SK-N-SH (cell line): Measurements from ENCODE around the gene COMT. TPM values are rescaled to one million over a fixed set of nuclear protein-coding genes. Genes with fewer than 3 reads are reported as not detected.

Experiments used
- CTCF ChIA-PET: fragments of 300-600, 350-600 bp; formaldehyde crosslinking; extraction: SDS; loops from one replicate; lab custom pipeline; 2021; lab: Yijun Ruan, JAX
- POLR2A ChIA-PET: fragments of 350-600 bp; sonication (Branson Sonifier 250); formaldehyde crosslinking; extraction: SDS; loops from one replicate; lab custom pipeline; 2020; ENCODE audit warnings: antibody characterized with exemption, inconsistent platforms; lab: Yijun Ruan, JAX
- DNase-seq: peaks from one replicate; pipeline ENCODE4 v3.0.0; 2012
- H2AFZ ChIP-seq: fragments of 200-600 bp; sonication (generic); 2 replicates; pipeline ENCODE4 v1.8.1; 2016; ENCODE audit warnings: antibody characterized with exemption, mild to moderate bottlenecking, low read depth
- H3F3A ChIP-seq: fragments of 200-600 bp; sonication (generic); replicated peaks from 2 replicates; pipeline ENCODE3; 2016; ENCODE audit warnings: antibody characterized with exemption, mild to moderate bottlenecking; ENCODE audit not compliant: insufficient read depth
- H3K27ac ChIP-seq, 2 experiments: fragments of 200-500 bp in 1 of 2; fragments of 200-600 bp in 1 of 2; sonication (Bioruptor generic) in 1 of 2; sonication (generic), shearing (Covaris generic) in 1 of 2; 2 replicates each; pipeline versions ENCODE4 v1.5.1 to v1.6.1; 2014 to 2016; ENCODE audit warnings: low read depth in 2 of 2, inconsistent platforms in 1 of 2, low read length in 1 of 2, mild to moderate bottlenecking in 1 of 2, mixed read lengths in 1 of 2
- H3K27me3 ChIP-seq: fragments of 200-600 bp; sonication (generic), shearing (Covaris generic); 2 replicates; pipeline ENCODE4 v1.6.1; 2016; ENCODE audit warnings: mixed run types; ENCODE audit not compliant: insufficient read depth
- H3K36me3 ChIP-seq, 2 experiments: fragments of 200-500 bp in 1 of 2; fragments of 200-600 bp in 1 of 2; sonication (Bioruptor generic) in 1 of 2; sonication (generic) in 1 of 2; replicated peaks in 1 of 2; 2 replicates each; pipeline versions ENCODE3 to v1.5.1; 2014 to 2016; ENCODE audit warnings: low read length in 1 of 2, mild to moderate bottlenecking in 1 of 2; ENCODE audit not compliant: insufficient read depth in 2 of 2, control insufficient read depth in 1 of 2
- H3K4me1 ChIP-seq, 2 experiments: fragments of 200-500 bp in 1 of 2; fragments of 200-600 bp in 1 of 2; sonication (Bioruptor generic) in 1 of 2; sonication (generic), shearing (Covaris generic) in 1 of 2; 2 replicates each; pipeline versions ENCODE4 v1.5.1 to v1.6.1; 2014 to 2016; ENCODE audit warnings: low read depth in 1 of 2, low read length in 1 of 2, mixed run types in 1 of 2; ENCODE audit not compliant: insufficient read depth in 2 of 2, control insufficient read depth in 1 of 2
- H3K4me2 ChIP-seq: fragments of 200-600 bp; sonication (generic), shearing (Covaris generic); 2 replicates; pipeline ENCODE4 v1.6.1; 2017; ENCODE audit warnings: mixed run types
- H3K4me3 ChIP-seq, 2 experiments: fragments of 200-500 bp in 1 of 2; fragments of 200-600 bp in 1 of 2; sonication (Bioruptor generic) in 1 of 2; sonication (generic), shearing (Covaris generic) in 1 of 2; 2 replicates each; pipeline versions ENCODE4 v1.5.1 to v1.8.1; 2014 to 2016; ENCODE audit warnings: low read depth in 2 of 2, inconsistent platforms in 1 of 2, low read length in 1 of 2, mild to moderate bottlenecking in 1 of 2, mixed read lengths in 1 of 2, moderate library complexity in 1 of 2
- H3K79me2 ChIP-seq: fragments of 200-600 bp; sonication (generic); 2 replicates; pipeline ENCODE4 v1.8.1; 2017; ENCODE audit warnings: mild to moderate bottlenecking; ENCODE audit not compliant: insufficient read depth
- H3K9ac ChIP-seq: fragments of 200-600 bp; sonication (generic); 2 replicates; pipeline ENCODE4 v1.6.1; 2017; ENCODE audit warnings: mixed run types
- H3K9me2 ChIP-seq: fragments of 200-600 bp; sonication (generic); 2 replicates; pipeline ENCODE4 v1.6.1; 2017; ENCODE audit warnings: mixed run types
- H3K9me3 ChIP-seq: fragments of 200-600 bp; sonication (generic); 2 replicates; pipeline ENCODE4 v1.6.1; 2017; ENCODE audit warnings: mixed run types, mild to moderate bottlenecking, moderate library complexity
- H4K20me1 ChIP-seq: fragments of 200-600 bp; sonication (generic); 2 replicates; pipeline ENCODE4 v1.6.1; 2017; ENCODE audit warnings: mild to moderate bottlenecking, mixed run types; ENCODE audit not compliant: insufficient read depth
- EP300 ChIP-seq, 2 experiments: IDR thresholded peaks; 2 replicates each; pipeline versions ENCODE4 v1.4.0 to v1.6.1; 2012; ENCODE audit warnings: borderline replicate concordance in 1 of 2, low read depth in 1 of 2, low read length in 1 of 2
- EZH2phosphoT487 ChIP-seq: fragments of 200-600 bp; sonication (generic); IDR thresholded peaks from 2 replicates; pipeline ENCODE4 v1.6.1; 2017; ENCODE audit warnings: low read depth, mixed run types, mild to moderate bottlenecking, antibody characterized with exemption, moderate library complexity, borderline replicate concordance
- FOXJ3 ChIP-seq: sonication (generic); formaldehyde crosslinking; IDR thresholded peaks from 2 replicates; pipeline ENCODE4 v1.5.1; 2020; ENCODE audit warnings: mild to moderate bottlenecking, missing genetic modification reagents
- GATA2 ChIP-seq: sonication (generic); formaldehyde crosslinking; IDR thresholded peaks from 2 replicates; pipeline ENCODE4 v1.5.0; 2020; ENCODE audit warnings: mild to moderate bottlenecking, missing genetic modification reagents
- NFIC ChIP-seq: IDR thresholded peaks from 2 replicates; pipeline ENCODE4 v1.4.0; 2012; ENCODE audit warnings: borderline replicate concordance
- NRF1 ChIP-seq: IDR thresholded peaks from 2 replicates; pipeline ENCODE4 v1.6.1; 2012; ENCODE audit warnings: low read depth, mild to moderate bottlenecking, low read length
- POLR2AphosphoS5 ChIP-seq: IDR thresholded peaks from 2 replicates; pipeline ENCODE4 v1.6.1; 2012; ENCODE audit warnings: low read depth, low read length
- RFX5 ChIP-seq: IDR thresholded peaks from 2 replicates; pipeline ENCODE4 v1.6.1; 2012; ENCODE audit warnings: mild to moderate bottlenecking, improper control_type of control experiment, low read length
- SIN3A ChIP-seq: IDR thresholded peaks from 2 replicates; pipeline ENCODE4 v1.6.1; 2012; ENCODE audit warnings: low read depth, mild to moderate bottlenecking, low read length, moderate library complexity, borderline replicate concordance
- SMC3 ChIP-seq: IDR thresholded peaks from 2 replicates; pipeline ENCODE4 v1.6.1; 2012; ENCODE audit warnings: low read depth, low read length, improper control_type of control experiment
- TEAD4 ChIP-seq: IDR thresholded peaks from 2 replicates; pipeline ENCODE4 v1.4.0; 2012; ENCODE audit warnings: mild to moderate bottlenecking, borderline replicate concordance; ENCODE audit not compliant: insufficient read depth
- YY1 ChIP-seq: IDR thresholded peaks from 2 replicates; pipeline ENCODE4 v1.4.0; 2012; ENCODE audit warnings: low read depth, mild to moderate bottlenecking
- WGBS: methylation state at CpG from one replicate; pipeline ENCODE4 v1.1.6; 2017; ENCODE audit warnings: low lambda C conversion rate; 5-methylcytosine and 5-hydroxymethylcytosine counted together
- polyA plus RNA-seq, 3 experiments: library from polyadenylated mRNA; depleted of rRNA; stranded (reverse); fragments of >200 nt; gene quantifications; 2 replicates each; pipeline ENCODE4 v1.2.3, GENCODE V29; 2012
- TF ChIP-seq, protein P1 (sequence below): fragments of 200-600 bp; sonication (generic); IDR thresholded peaks from 2 replicates; pipeline ENCODE4 v1.6.1; 2017; ENCODE audit warnings: antibody characterized with exemption, mild to moderate bottlenecking, moderate library complexity

COMT gene
- polyA plus RNA-seq, 1 of the 3 experiments (the other 2 are of a cell fraction), result 343 TPM

DNA sequence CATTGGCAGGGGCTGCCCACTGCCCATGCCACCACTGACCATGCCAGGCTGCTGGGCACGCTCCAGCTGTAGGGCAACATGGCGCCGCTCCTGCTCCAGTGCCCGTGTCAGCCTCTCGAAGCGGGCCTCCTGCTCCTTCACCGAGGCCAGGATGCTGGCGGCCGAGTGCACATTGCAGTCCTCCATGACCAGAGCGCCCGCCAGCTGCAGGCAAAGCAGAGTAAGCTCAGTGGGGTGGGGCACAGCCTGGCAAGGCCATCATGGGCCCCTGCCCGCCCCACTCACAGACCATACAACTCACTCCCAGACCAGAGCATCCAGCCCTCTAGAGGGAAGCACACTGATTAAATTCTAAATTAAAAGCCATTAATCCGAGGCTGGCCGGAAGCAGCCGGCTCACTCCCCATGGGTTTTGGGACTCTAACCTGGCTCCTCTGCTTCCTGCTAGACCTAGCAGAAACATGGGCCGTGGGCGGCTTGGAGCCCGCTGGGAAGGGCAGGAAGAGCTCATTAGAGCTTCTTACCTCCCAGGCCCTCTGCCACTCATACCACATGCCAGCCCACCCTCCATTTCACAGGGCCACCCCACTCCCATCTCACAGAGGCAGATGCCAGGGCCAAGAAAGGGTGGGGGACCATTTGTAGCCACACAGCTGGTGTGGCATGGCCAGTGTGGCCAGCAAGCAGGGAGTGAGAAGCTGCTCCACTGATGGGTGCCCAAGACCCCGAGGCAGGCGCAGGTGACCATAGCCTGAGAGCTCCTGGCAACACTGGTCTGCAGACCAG, 49.2 kb downstream of the COMT start:
- H3K9me2 ChIP-seq, result no peaks in the 10 kb centered on the region
- no peaks in the 10 kb centered on the region for H3K9me3 ChIP-seq
- no peaks in the 10 kb centered on the region for H3K79me2 ChIP-seq
- H3K27me3 ChIP-seq, result no peaks in the 10 kb centered on the region
- no peaks in the 10 kb centered on the region for H3K36me3 ChIP-seq
- no peaks in the 10 kb centered on the region for H3F3A ChIP-seq
- TF ChIP-seq YY1, result no peak
- no peak for TF ChIP-seq POLR2AphosphoS5
- TF ChIP-seq, protein P1, sequence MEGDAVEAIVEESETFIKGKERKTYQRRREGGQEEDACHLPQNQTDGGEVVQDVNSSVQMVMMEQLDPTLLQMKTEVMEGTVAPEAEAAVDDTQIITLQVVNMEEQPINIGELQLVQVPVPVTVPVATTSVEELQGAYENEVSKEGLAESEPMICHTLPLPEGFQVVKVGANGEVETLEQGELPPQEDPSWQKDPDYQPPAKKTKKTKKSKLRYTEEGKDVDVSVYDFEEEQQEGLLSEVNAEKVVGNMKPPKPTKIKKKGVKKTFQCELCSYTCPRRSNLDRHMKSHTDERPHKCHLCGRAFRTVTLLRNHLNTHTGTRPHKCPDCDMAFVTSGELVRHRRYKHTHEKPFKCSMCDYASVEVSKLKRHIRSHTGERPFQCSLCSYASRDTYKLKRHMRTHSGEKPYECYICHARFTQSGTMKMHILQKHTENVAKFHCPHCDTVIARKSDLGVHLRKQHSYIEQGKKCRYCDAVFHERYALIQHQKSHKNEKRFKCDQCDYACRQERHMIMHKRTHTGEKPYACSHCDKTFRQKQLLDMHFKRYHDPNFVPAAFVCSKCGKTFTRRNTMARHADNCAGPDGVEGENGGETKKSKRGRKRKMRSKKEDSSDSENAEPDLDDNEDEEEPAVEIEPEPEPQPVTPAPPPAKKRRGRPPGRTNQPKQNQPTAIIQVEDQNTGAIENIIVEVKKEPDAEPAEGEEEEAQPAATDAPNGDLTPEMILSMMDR, result no peak
- TF ChIP-seq SMC3, result no peak
- no peak for TF ChIP-seq FOXJ3 (CRISPR knock-in tag)
- TF ChIP-seq RFX5, result no peak
- no peak for TF ChIP-seq EZH2phosphoT487
- no peak; a peak in 1 of 4 replicates for TF ChIP-seq EP300 (IDR thresholded peaks at IDR 0.05; ENCODE audit: borderline replicate concordance in 1 of 2, low read depth in 1 of 2, low read length in 1 of 2)
- no peak for TF ChIP-seq GATA2
- TF ChIP-seq SIN3A, result no peak
- no peak for TF ChIP-seq NFIC
- TF ChIP-seq NRF1, result no peak
- TF ChIP-seq, all 33 proteins: peak for 0
- ChIA-PET POLR2A (interaction anchor here (1.1 to 1.6 kb wide), 3 partner anchors 19 to 25 kb away, joined by 3 to 6 read pairs (median 4); no protein-coding TSS in a partner anchor), CTCF (interaction anchor here (0.6 to 16.4 kb wide), 10 partner anchors 9 to 260 kb away, joined by 3 to 224 read pairs (median 3); partner anchors contain the start of genes COMT and TXNRD2)
- Histone ChIP-seq H4K20me1 (peaks cover 3% of the 10 kb centered on the region; the same call in 1 of the 2 replicates), H3K9ac (no peak overlapping the region), H3K4me3 (no peak overlapping the region), H2AFZ (no peak overlapping the region), H3K4me2 (no peak overlapping the region), H3K27ac (peak overlapping the region in 1 of 2 experiments; percentile 91; a peak in 2 of 4 replicates), H3K4me1 (peaks cover 0 to 63% of the 10 kb centered on the region in 2 experiments; a peak in 2 of 4 replicates)
- DNase-seq, result peak; percentile 78
- WGBS, result 65% methylated on average over 3 of the region's 20 CpGs

DNA sequence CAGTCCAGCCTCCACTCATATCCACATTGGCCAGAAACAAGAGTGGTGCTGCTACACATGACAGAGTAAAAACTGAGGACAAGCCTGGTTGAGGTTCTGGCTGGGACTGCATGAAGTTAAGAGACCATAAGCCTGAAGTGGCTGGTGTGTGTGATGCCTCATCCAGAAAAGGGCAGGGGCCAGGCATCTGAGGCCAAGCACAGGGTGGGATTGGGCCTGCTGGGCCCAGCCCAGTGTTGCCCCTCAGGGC, 49.7 kb downstream of the COMT start:
- Histone ChIP-seq H3K4me2 (no peak overlapping the region), H3K9me3 (no peaks in the 10 kb centered on the region), H4K20me1 (no peaks in the 10 kb centered on the region), H3K4me1 (peaks cover 0 to 63% of the 10 kb centered on the region in 2 experiments; a peak in 2 of 4 replicates), H3K4me3 (no peak overlapping the region), H3K36me3 (no peaks in the 10 kb centered on the region), H3K27me3 (no peaks in the 10 kb centered on the region), H3F3A (no peaks in the 10 kb centered on the region), H3K27ac (peak overlapping the region in 1 of 2 experiments; percentile 91; a peak in 2 of 4 replicates), H3K79me2 (no peaks in the 10 kb centered on the region), H3K9ac (no peak overlapping the region), H3K9me2 (no peaks in the 10 kb centered on the region), H2AFZ (no peak overlapping the region)
- CTCF ChIA-PET, result interaction anchor here (0.7 to 16.4 kb wide), 5 partner anchors 10 to 55 kb away, joined by 3 to 224 read pairs (median 4); no protein-coding TSS in a partner anchor
- DNase-seq, result no peak
- POLR2A ChIA-PET, result interaction anchor here (1.1 to 1.6 kb wide), 2 partner anchors 18 to 24 kb away, joined by 3 to 6 read pairs; no protein-coding TSS in a partner anchor
- TF ChIP-seq TEAD4, result no peak
- TF ChIP-seq FOXJ3 (CRISPR knock-in tag), result 0 out of 2 replicates have a peak, but pooled peaks have one; percentile 7
